Caki2 (cell line): ENCODE results near the gene TLX3. TPM values are rescaled to one million over a fixed set of nuclear protein-coding genes. Genes with fewer than 3 reads are reported as not detected.

Source experiments
- DNase-seq: peaks from one replicate; pipeline ENCODE4 v3.0.0-alpha.2; 2015; ENCODE audit warnings: low read depth
- in situ Hi-C: cut with HindIII; loops from 2 replicates; pipeline ENCODE4 v1.10.0; 2016; ENCODE audit warnings: low sequenced_read_pairs, low pct_unique_long_range_greater_than_20kb, mixed read lengths
- total RNA-seq: library from RNA; depleted of rRNA; stranded (reverse); fragments of >200 nt; shearing (Covaris generic); gene quantifications from 2 replicates; pipeline ENCODE4 v1.2.3, GENCODE V29; 2014; ENCODE audit warnings: low replicate concordance; rRNA removed

TLX3 gene
- not detected in 2 replicates for total RNA-seq

GRCh38 chr5:171308453-171309275 lies at the start of gene TLX3:
TSS of gene TLX3 (plus strand) at chr5:171309248. CDS start at chr5:171309366, 118 bp downstream.
- in situ Hi-C loops, result no loop called here
- no peak for DNase-seq

- DNase-seq, result no peak
- in situ Hi-C loops, result no loop called here
These were observed 47.7 kb upstream of the TLX3 start for GRCh38 chr5:171261361-171261760.

- in situ Hi-C loops, result no loop called here
- no peak for DNase-seq
These were observed 47.1 kb upstream of the TLX3 start for GRCh38 chr5:171261904-171262303.

- in situ Hi-C loops, result no loop called here
- no peak for DNase-seq
These were observed 45.9 kb upstream of the TLX3 start for GRCh38 chr5:171263181-171263580.

GRCh38 chr5:171264843-171265242 lies 44.2 kb upstream of the TLX3 start:
- DNase-seq, result no peak
- in situ Hi-C loops, result no loop called here

GRCh38 chr5:171268700-171269620 lies 40.1 kb upstream of the TLX3 start:
- in situ Hi-C loops, result no loop called here
- DNase-seq, result peak; percentile 8

GRCh38 chr5:171269717-171270116 lies 39.3 kb upstream of the TLX3 start:
- in situ Hi-C loops, result no loop called here
- DNase-seq, result peak; percentile 13

- DNase-seq, result no peak
- in situ Hi-C loops, result no loop called here
These were observed 38.9 kb upstream of the TLX3 start for GRCh38 chr5:171270136-171270535.

- DNase-seq, result no peak
- in situ Hi-C loops, result no loop called here
These were observed 37.2 kb upstream of the TLX3 start for GRCh38 chr5:171271798-171272197.

GRCh38 chr5:171272996-171273970 lies 35.8 kb upstream of the TLX3 start:
- no peak for DNase-seq
- in situ Hi-C loops, result no loop called here

- DNase-seq, result no peak
- in situ Hi-C loops, result no loop called here
These were observed 33.1 kb upstream of the TLX3 start for GRCh38 chr5:171275841-171276544.

GRCh38 chr5:171283753-171284152 lies 25.3 kb upstream of the TLX3 start:
- DNase-seq, result no peak
- in situ Hi-C loops, result no loop called here

- DNase-seq, result no peak
- in situ Hi-C loops, result no loop called here
These were observed 23.6 kb upstream of the TLX3 start for GRCh38 chr5:171285465-171285864.

- in situ Hi-C loops, result no loop called here
- no peak for DNase-seq
These were observed 21.0 kb upstream of the TLX3 start for GRCh38 chr5:171288066-171288465.

GRCh38 chr5:171291371-171291770 lies 17.7 kb upstream of the TLX3 start:
- in situ Hi-C loops, result no loop called here
- no peak for DNase-seq

GRCh38 chr5:171295299-171295698 lies 13.7 kb upstream of the TLX3 start:
- in situ Hi-C loops, result no loop called here
- no peak for DNase-seq

GRCh38 chr5:171295801-171296200 lies 13.2 kb upstream of the TLX3 start:
- in situ Hi-C loops, result no loop called here
- no peak for DNase-seq
